Activated T-cell treated with anti-CD3 and anti-CD28 coated beads for 48 hours (primary cell): Measurements from ENCODE around the gene WDR7.

ENCODE experiments used
- DNase-seq: peaks from one replicate; pipeline ENCODE4 v3.0.0-alpha.2; 2020; ENCODE audit warnings: low read depth

Gene WDR7

DNA sequence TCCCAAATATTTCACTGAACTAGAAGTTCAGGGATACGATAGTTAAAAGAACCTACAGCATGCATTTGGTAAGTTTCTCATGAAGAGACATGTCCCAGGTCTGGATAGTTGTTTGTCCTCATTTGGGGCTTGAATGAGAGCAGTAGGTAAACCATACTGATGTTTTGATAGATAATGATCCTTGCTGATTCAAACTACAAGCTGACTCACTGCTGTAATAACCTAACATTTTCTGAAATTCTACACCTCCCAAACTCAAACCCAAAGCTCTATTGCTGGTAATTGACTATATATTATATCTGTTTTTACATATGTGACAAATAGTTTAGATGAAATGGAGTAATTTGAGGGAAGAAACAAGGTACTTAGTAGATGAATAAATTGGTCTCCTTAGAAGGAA lies 341.6 kb downstream of the WDR7 start:
- DNase-seq, result no peak

DNA sequence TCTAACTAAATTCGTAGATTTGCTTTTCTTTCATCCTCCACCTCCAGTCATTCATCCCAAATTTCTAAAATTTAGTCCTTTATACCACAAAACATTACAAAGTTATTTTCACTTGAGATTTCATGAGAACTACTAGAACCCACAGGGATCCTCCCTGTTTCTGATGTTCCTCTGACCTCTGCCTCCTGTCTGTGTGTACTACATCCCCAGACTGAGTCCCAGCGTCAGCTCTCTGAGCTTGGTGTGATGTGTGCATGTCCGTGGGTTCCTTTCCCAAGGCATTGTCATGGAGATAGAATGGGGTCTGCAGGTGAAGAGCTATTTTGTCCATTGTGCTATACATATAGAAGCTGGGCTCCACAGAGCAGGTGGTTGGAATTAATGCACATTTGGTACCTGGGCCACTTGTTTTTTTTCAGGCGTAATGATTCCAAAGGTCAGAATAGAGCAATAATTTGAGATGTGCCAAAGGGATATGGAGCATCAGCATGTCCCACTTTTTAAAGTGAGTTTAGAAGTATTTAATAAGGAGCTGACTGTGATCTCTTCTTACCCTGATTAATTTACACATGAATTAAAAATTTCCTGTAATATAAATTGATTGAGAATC lies 344.5 kb downstream of the WDR7 start:
- DNase-seq, result no peak

DNA sequence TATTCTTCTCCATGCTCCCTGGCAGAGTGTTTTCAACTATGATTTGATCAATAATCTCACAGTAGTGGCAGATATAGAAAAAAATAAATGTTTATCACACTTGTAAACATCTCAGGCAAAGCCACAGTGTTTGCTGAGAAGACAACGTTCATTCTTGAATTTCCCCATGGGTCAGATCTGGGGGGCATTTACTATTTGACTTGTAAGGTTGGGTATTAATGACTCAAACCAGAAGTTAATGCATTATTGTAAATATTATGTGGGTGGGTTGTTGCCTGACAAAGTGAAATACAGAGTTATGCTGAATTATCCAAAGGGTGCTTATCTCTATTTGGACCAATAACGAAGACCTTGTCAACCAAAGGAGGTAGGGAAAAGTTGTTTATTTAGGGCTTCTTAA lies 346.0 kb downstream of the WDR7 start:
- DNase-seq, result no peak

DNA sequence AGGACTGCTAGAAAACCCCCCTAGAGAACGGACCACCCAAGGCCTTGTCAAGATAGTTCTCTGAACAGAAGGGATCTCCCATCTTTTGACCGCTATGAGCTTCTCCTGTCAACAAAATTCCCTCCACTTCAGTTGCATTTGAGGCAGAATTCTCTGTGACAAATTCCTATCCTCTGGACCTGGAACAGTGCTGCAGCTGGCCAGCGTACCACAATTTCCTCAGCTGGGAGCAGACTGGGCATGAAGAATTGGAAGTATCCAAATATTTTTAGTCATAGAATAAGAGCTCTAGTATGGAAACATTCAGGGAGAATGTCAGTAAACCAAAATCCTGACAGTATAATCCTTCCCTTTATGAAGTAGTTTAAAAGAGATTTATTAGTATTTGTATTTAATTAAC lies 348.7 kb downstream of the WDR7 start:
- no peak for DNase-seq

DNA sequence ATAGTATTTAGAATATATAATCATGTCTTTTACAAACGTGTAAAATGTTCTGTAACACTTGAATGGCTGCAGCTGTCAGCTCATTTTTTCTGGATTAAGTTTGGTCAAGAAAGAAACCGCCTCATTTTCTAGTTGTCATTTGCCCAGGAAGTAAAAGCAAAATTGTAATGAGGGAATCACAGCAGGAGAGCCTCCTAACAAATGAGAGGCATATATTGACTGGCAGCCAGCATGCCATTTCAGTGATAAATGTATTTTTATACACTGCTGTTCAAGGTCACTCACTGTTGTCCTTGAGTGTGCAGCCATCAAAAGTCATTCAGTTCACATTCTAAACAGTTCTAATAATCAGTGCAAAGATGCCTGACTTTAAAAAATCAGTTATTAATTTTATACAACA lies 351.5 kb downstream of the WDR7 start:
- no peak for DNase-seq

DNA sequence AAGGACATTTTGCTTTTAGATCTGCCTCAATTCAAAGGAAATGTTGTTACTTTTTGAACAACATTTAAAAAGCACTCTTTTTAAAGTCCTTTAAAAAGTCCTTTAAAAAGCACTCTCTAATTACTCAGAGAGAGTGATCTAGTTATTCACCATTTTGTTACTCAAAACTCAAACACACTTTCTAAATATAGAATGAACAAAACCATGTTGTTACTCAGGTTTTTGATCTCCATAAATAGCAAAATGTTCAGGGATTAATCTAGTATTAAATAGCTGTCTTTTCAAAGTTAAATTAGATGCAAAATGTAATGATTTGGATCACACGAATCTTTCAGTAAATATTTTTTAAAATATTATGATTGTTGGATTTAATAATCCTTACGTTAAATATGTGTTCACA lies 352.2 kb downstream of the WDR7 start:
- DNase-seq, result no peak

DNA sequence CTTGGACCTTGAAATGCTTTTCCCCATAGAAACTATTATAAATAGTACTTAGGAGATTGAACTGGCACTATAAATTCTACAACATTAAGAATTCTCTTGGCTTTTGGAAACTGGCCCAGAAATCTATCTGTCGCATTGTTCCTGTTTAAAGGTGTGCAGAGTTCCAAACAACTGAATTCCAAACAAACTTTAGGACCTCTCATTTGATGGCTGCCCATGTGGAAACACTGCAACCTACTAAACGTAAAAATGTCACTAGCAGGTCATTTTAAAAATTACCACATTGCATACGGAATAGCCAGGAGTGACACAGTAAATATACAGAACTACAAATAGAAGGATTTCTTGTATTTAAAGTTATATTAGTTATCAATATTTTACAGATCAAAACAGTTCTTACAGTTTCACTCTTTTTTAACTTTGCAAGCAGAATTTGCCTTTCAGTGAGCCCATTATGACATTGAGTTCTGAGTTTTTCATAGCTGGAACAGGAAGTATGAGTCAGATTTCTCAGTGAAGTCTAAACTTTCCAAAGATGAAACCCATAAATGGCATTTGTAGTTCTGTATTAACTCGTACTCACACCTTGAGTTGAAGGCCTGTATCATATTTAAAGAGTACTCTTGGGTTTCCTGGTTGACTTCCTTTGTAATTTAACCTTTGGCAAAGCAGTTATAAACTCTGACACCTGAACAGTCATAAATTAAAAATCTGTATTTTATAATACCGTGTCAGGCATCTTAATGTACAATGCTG lies 353.4 kb downstream of the WDR7 start:
- no peak for DNase-seq

DNA sequence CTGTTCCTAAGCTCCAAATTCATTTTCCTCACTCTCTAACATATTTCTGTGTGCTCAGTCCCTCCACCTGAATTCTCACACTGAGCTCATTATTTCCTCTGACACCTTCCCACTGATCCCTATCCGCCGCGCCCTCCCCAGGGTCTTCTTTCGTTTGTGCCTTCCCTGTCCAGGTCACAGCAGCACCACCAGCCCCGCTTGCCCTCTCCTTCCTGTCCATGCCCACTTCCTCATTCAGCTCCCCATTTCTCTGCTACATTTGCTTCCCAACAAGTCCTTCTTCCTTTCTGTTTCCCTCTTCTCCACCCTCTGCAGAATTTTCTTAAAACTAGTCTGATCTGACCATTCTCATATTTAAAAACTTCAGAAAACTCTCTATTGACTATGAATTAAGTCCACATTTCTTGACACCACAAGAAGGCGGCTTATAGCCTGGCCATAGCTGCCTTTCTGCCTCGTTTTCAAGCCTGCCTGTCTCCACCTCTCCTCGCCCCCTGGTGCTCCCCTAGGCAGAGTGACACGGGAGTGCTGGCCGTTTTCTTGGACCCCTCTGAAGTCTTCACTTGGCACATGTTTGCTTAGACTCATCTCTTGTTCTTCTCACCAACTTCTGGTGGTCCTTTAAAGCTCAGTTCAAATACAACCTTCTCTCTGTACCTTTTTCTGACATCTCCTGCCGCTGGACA lies 357.0 kb downstream of the WDR7 start:
- no peak for DNase-seq

DNA sequence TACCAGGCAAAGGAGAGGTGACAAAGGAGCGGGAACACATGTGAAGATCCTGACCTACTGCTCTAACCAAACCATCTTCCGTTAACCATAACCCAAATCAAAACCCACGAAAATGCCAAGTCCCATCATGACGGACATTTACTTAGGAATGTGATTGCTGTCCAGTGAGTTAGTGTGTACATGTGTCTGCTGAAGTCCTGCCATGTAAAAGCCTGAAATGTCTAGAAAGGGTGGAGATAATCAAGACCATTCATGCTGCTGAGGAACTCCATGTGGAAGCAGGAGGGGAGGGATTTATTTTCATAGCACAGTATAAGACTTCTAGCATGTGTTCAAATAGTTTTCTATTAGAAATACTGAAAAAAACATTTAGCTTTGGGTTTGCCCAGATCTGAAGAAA lies 358.7 kb downstream of the WDR7 start:
- DNase-seq, result no peak

DNA sequence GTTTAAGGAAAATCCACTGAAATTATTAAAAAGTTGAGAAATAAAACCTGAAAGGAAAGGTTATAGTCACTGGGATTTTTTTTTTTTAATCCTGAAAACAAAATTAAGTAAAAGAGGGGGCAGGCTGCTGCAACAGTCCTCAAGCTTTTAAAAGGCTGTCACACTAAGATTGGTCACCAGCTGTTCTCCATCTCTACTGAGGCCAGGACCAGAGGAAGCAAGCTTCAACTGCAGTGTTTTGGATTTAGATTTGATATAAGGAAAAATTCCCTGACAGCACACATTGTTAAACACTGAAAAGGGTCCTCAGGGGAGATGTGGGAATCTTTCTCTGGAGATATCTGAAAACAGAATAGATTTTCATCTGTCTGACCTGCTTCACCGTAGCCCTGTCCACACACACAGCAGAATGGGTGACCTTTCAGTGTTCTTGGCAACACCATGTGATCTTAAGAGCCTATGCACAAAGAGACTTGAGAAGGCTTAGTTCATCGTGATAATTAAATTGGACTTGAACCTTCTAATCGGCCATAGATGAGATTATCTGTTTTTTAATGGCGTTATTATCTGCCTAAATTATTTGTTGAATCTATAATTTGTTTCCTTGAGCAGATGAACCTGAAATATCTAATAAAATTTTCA lies 363.7 kb downstream of the WDR7 start:
- DNase-seq, result no peak

DNA sequence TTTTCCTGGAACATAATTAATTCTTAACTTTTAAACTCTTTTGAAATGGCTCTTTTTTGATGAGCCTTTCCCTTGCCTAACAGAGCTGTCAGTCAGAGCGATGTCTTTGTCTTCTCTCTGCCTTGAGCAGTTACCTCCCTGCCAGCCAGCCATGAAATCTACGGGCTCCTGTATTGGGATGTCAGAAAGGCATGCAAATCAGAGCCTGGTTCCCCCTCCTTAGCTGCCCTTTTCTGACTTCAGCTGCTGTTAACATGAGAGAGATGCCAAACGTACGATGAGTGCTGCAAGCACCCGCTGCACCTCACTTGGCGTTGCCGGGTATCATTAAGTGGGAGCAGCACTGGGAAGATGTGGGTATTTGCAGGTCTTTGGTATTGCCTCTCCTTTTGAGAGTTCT lies 364.3 kb downstream of the WDR7 start:
- no peak for DNase-seq

DNA sequence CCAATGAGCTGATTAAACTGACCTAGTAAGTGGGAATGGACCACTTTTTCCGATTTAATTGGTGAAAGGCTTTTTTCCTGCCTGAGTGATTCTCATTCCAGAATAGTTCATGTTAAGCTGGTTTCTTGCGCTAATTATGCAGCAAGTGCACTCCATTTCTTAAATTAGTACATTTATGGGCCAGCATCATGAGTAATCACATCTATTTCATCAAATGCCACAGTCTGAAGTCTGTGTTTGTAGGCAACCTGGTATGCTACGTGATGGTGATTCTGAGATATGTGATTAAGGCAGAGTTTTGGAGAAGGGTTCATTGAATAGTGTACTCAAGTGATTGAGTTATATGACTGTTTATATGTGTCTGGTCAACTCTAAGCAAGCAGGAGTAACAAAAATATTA lies 367.7 kb downstream of the WDR7 start:
- DNase-seq, result no peak

DNA sequence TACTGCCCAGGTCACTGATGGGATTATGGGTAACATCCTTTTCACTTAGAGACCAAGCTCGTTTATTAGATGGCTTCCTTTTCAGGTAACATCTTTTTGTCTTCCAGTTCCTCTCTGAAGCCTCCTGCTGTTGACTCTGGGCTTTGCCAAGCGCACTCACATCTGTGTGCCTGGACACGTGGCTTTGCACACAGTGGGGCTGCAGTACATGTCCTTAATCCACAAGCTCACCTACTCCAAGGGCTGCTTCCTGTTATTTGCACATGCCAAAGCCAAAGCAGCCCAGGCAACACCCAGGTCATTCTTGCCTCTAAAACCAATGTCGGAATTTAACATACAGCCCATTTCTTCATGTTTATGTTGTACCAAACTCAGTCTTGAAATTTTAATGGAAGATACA lies 371.6 kb downstream of the WDR7 start:
- no peak for DNase-seq

DNA sequence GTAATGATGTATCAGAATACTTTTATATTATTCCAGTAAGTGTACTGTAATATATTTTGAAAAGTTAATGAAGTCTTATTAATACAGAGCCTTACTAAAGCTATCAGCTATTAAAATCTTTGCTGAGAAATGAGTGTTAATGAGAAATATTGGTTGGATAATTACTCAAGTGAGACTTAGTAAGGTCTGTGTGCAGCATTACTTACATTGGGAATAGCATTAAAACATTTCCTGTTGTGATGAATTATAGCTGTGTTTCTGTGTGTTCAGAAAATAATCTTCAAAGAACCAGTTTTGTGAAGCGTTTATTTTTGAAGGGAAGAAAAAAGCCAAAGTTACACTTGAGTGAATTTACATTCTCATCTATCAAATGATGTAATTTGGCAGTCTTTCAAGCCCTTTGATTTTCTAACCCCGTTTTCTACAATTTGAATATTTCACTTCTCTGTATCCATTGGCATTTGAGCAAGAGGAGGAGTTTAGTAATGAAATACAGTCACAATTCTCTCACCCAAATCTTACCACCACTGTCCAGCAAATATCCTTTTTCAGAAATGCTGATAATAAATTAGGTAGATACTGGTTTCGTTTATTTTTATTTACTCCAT lies 372.2 kb downstream of the WDR7 start:
- DNase-seq, result no peak

DNA sequence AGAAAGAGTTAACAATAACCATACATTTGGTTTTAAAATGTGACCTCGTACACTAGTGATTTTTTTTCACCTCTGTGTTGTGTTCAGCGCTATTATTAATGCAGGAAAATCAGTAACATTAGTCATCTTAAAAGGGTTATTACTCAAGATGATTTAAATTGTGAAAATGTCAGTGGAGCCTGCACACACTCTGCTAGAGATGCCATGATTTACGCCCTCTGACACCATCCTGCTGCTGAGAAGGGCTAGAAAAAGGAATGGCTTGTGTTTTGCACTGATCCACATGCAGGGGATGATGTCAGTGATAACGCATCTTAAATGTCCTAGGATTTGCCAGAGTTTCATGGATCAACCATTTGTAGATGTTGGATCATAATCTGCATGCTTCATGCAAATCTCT lies 374.4 kb downstream of the WDR7 start:
- no peak for DNase-seq

DNA sequence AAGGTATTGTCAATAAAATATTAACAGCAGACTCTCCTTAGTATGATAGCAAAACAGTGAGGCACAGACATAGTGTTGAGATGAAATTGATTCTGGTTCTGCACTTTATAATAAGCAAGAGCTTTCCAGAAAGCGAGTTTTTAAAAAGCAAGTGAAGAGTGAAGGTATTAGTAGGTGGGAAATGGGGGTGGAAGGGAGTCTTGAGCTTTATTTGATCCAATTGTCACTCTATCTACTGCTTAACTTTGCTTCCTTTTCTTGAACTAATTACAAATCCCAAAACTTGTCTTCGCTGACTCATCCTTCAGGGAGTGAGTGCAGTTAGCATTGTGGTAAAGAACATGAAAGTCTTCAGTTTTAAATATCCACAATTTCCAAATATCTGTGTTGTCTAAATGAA lies 375.2 kb downstream of the WDR7 start:
- DNase-seq, result no peak

DNA sequence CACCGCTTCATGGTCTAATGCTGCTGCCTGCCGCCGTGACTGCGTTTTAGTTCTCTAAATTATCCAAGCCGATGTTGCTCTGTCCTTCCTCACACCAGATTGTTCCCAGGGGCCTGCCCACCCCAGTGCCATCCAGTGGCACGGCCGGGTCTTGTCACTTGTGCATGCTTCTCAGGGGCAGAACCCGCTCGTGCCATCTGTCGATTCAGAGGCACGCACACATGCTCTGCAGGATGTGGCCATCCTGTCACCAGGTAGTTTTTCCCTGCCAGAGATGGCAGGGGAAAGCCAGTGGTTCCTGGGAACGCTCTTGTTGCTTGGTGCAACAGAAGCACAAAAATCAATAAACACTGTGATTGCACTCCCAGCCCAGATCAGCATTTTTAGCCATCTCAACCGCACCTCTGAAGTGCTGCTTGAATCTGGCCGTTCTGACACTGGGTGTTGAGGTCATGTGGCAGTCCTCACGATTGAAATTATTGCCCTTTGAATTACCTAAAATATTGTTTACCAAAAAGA lies 376.1 kb downstream of the WDR7 start:
- DNase-seq, result no peak

DNA sequence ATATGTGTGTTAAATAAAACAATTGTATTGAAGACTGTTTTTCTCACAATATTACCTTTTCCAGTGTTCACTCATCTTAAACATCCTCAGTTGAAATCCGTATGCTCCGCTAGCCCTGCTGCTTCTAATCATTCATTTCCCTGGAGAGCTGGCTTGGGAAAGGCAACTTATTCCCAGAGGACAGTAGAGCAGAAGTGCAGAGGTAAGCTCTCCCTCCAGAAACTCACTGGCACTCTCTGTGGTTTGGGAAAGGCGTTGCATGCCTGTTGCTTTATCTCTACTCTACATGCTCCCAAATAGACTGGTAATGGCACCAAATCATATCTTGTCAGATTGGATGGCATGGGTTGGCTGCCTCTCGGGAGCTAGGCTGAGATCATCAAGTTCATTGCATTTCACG lies 378.6 kb downstream of the WDR7 start:
- no peak for DNase-seq

DNA sequence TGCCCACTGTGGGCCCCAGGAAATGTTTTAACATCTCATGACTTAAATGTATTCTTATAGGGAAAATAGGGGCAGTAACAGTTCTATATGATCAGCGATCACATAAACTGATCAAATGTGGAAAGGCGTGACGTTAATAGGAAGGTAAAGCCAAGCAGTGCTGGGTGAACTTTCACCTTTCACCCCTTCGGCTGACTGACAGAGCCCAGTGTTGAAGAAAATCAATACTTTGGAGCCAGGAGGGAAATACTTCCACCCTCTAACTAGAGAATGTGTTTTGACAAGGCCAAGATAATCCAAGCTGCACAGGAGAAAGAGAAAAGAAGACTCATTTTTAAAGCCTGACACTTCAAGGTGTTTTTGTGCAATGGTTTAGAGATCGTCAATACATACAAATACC lies 379.3 kb downstream of the WDR7 start:
- no peak for DNase-seq

DNA sequence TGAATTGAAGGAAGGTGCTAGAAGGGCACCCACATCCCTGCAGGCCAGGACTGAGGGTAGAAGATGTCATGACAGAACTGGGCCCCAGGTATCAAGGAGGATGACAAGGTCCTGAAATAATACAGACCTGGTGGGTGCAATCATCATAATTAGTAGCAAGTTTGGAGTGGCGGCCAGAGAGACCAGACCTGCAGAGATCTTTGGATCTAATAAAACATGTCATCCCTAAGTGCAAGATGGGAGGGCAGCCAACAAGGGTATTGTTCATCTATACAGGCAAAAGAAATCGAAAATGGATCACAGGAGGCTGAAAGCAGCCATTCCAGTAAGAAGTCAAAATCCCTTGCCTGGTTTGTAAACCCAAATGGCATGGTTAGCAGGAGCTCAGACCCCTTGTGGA lies 384.4 kb downstream of the WDR7 start:
- DNase-seq, result no peak

DNA sequence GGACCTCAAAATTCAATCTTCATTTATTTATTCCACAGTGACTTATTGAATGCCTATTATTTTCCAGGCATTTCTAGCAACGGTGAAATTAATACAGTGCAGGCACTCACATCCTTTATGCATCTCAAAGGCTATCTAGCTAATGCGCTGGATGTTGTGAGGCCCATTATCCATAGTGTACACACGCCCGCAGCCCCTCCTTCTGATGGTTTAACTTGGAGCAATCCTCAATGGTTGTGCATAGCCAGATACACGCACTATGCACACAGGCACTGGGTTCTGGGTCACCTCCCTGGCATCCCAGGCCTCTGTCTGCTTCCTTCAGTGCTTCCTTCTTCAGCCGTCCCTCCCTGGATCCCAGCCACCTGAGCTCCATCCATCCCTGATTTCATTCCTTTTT lies 387.2 kb downstream of the WDR7 start:
- DNase-seq, result no peak

DNA sequence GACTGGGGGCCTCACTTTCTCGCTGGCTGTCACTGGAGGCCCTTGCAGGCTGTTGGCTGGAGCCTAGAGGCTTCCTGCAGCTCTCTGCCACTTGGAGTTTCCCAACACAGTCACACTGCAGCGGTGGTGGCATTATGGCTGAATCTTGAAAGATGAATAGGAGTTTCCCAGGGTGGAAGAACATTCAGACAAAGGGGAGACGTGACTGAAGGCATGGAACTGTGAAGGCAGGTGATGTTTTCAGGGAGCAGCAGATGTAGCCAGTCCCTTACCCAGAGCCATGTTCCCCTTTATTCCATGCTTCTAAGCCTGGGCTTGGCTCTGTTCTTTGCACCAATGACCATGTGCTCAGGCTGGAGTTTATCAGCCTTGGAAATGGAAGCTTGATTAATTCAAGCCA lies 389.0 kb downstream of the WDR7 start:
- DNase-seq, result no peak
